Endodermal cell (in vitro differentiated cells): ENCODE measurements around the gene RHPN2. TPM values are rescaled to one million over a fixed set of nuclear protein-coding genes. Genes with fewer than 3 reads are reported as not detected.
"Not testable (repeated sequence)": the region's sequence is repeated elsewhere in the genome, so short reads cannot be mapped to it uniquely, and the experiment has no call there.

Source experiments
- DNase-seq: peaks from one replicate; pipeline ENCODE4 v3.0.0-alpha.2; 2017
- H3K27ac ChIP-seq: 2 replicates; pipeline ENCODE4 v1.5.1; 2013; ENCODE audit warnings: mild to moderate bottlenecking, low read depth, low read length, moderate library complexity
- H3K27me3 ChIP-seq: 2 replicates; pipeline ENCODE4 v1.6.1; 2013; ENCODE audit warnings: mild to moderate bottlenecking, low read length, moderate library complexity; ENCODE audit not compliant: insufficient read depth, control insufficient read depth, poor library complexity, severe bottlenecking
- H3K36me3 ChIP-seq: 2 replicates; pipeline ENCODE4 v1.7.0; 2013; ENCODE audit warnings: mild to moderate bottlenecking, low read length, moderate library complexity; ENCODE audit not compliant: control insufficient read depth, insufficient read depth
- H3K4me1 ChIP-seq: one replicate; pipeline ENCODE4 v1.7.0; 2013; ENCODE audit warnings: low read length; ENCODE audit not compliant: control insufficient read depth, insufficient read depth
- H3K4me3 ChIP-seq: 2 replicates; pipeline ENCODE4 v1.5.1; 2013; ENCODE audit warnings: mild to moderate bottlenecking, low read length, moderate library complexity
- H3K9ac ChIP-seq: 2 replicates; pipeline ENCODE4 v1.6.1; 2013; ENCODE audit warnings: mild to moderate bottlenecking, low read length, moderate library complexity; ENCODE audit not compliant: poor library complexity, severe bottlenecking; ENCODE audit errors: extremely low read depth
- H3K9me3 ChIP-seq: 2 replicates; pipeline ENCODE4 v1.6.1; 2013; ENCODE audit warnings: mild to moderate bottlenecking, low read length, moderate library complexity; ENCODE audit not compliant: control insufficient read depth
- H3K27ac Mint-ChIP-seq: 2 replicates; pipeline ENCODE4 v1.8.0; 2020; ENCODE audit warnings: mixed read lengths
- H3K27me3 Mint-ChIP-seq: 2 replicates; pipeline ENCODE4 v1.8.0; 2021; ENCODE audit warnings: mild to moderate bottlenecking, mixed read lengths; ENCODE audit not compliant: insufficient read depth
- H3K36me3 Mint-ChIP-seq: 2 replicates; pipeline ENCODE4 v1.8.0; 2020; ENCODE audit warnings: low read depth, mixed read lengths
- H3K4me1 Mint-ChIP-seq: 2 replicates; pipeline ENCODE4 v1.8.0; 2020; ENCODE audit warnings: mixed read lengths
- H3K4me3 Mint-ChIP-seq: 2 replicates; pipeline ENCODE4 v1.8.0; 2020; ENCODE audit warnings: mild to moderate bottlenecking, moderate library complexity, mixed read lengths
- H3K9me3 Mint-ChIP-seq: 2 replicates; pipeline ENCODE4 v1.8.0; 2020; ENCODE audit warnings: mild to moderate bottlenecking, mixed read lengths
- CTCF ChIP-seq: fragments of 200-600 bp; sonication (generic); conservative IDR thresholded peaks from 2 replicates; pipeline ENCODE4 v1.5.0; 2021; ENCODE audit warnings: antibody characterized with exemption, mild to moderate bottlenecking
- WGBS, 2 experiments: methylation state at CpG; one replicate each; pipeline versions ENCODE4 v1.1.5 to v1.1.7; 2013; ENCODE audit warnings: missing lambda C conversion rate in 2 of 2, mixed read lengths in 1 of 2; ENCODE audit not compliant: insufficient coverage in 1 of 2, insufficient read length in 1 of 2; 5-methylcytosine and 5-hydroxymethylcytosine counted together
- total RNA-seq, 2 donors: library from RNA; stranded (reverse); fragmentation: NEBNext Ultra II Directional in 1 of 2; extraction: Animal tissue kit (Norgen Biotek cat#: 25700) in 1 of 2; gene quantifications; 2 replicates in 1 of 2; 3 replicates in 1 of 2; pipeline ENCODE4 v1.2.1, GENCODE V29; 2021

The RHPN2 gene
- total RNA-seq, 2 donors from 2014 or later, result 52.0 to 53.2 TPM

DNA sequence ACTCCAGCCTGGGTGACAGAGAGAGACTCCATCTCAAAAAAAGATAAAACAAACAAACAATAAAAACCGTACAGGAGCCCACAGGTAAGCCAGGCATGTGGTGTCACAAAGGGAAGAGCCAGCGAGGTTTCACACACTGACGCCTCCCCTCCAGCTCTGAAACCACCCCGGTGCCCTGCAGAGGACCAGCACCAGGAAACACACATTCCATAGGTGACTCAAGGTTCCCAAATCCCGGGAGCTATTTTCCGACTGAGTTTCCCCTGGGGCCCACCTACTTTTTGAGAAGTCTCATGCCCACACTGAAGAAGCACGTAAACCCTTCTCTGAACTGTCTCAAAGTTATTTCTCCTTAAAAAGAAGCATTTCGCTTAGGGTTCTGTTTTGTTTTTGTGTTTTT is 40.3 kb downstream of the RHPN2 start:
- Mint-ChIP-seq H3K36me3 (peaks cover 58% of the 10 kb centered on the region), H3K4me3 (no peak overlapping the region), H3K4me1 (peaks cover 9% of the 10 kb centered on the region), H3K27ac (no peak overlapping the region), H3K9me3 (peaks cover 15% of the 10 kb centered on the region), H3K27me3 (no peaks in the 10 kb centered on the region)
- H3K4me3 ChIP-seq, result no peak overlapping the region
- no peak overlapping the region for H3K27ac ChIP-seq
- H3K27me3 ChIP-seq, result no peaks in the 10 kb centered on the region
- no peak overlapping the region for H3K9ac ChIP-seq
- WGBS, 2 experiments, result 92 to 94% methylated on average over 6 to 8 of the region's 8 CpGs
- peaks cover 3% of the 10 kb centered on the region for H3K4me1 ChIP-seq
- H3K9me3 ChIP-seq, result peaks cover 19% of the 10 kb centered on the region
- DNase-seq, result peak; percentile 40
- peaks cover 62% of the 10 kb centered on the region for H3K36me3 ChIP-seq
- TF ChIP-seq CTCF, result no peak

DNA sequence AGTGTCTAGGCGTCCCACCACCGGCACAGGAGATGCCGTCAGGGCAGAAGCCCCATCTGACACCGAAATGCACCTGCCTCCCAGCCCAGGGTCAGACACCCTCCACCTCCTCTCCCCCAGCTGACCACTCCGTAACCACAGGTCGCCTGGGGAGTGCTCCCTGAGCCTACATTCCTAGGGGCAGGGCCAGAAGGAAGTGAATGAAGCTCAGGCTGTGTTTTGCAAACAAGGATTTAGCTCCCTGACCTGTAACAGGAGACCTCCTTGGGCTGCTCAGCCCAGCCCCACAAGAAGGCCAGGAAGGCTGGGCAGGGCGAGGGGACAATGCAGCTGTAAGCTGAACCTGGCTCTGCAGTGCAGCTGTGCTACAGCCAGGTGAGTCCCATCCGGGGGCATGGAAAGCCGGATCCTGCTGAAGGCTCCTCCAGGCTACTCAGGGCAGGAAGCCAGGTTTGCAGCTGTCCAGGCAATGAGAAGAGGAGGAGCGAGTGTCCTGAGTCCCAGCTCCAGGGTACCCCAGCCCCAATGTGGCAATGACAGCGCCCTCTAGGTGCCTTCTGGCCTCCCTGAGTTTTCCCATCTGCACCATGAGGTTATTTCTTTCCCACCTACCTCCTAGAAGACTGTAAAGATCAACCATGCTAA is 42.1 kb downstream of the RHPN2 start:
- Mint-ChIP-seq H3K4me3 (peak overlapping the region; percentile 38), H3K36me3 (peaks cover 51% of the 10 kb centered on the region), H3K27me3 (no peaks in the 10 kb centered on the region), H3K27ac (peak overlapping the region; percentile 96), H3K4me1 (peaks cover 9% of the 10 kb centered on the region), H3K9me3 (peaks cover under 1% of the 10 kb centered on the region)
- H3K27me3 ChIP-seq, result no peaks in the 10 kb centered on the region
- no peak overlapping the region for H3K9ac ChIP-seq
- H3K36me3 ChIP-seq, result peaks cover 61% of the 10 kb centered on the region
- 36% methylated on average over 6 to 11 of the region's 11 CpGs for WGBS, 2 experiments
- TF ChIP-seq CTCF, result peak; percentile 81
- peak; percentile 93 for DNase-seq
- H3K27ac ChIP-seq, result no peak overlapping the region
- H3K4me3 ChIP-seq, result no peak overlapping the region
- H3K9me3 ChIP-seq, result peaks cover 1% of the 10 kb centered on the region
- H3K4me1 ChIP-seq, result peaks cover 3% of the 10 kb centered on the region

DNA sequence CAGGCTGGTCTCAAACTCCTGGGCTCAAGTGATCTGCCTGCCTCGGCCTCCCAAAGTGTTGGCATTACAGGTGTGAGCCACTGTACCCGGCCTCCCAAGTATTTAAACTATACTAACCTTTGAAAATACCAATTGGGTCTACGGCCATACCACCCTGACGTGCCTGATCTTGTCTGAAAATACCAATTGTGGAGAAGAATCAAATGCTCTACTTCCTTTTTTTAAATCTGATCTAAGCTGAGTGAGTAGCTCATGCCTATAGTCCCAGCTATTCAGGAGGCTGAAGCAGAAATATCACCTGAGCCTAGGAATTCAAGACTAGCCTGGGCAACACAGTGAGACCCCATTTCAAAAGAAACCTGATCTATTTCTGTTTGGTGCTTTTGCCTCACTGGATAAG is 53.8 kb downstream of the RHPN2 start:
- not testable (repeated sequence) for H3K4me1 Mint-ChIP-seq, H3K27me3 Mint-ChIP-seq, H3K27ac Mint-ChIP-seq, H3K27ac ChIP-seq, H3K27me3 ChIP-seq, H3K9ac ChIP-seq, H3K4me3 ChIP-seq, H3K9me3 ChIP-seq, DNase-seq, H3K4me3 Mint-ChIP-seq, H3K9me3 Mint-ChIP-seq, H3K4me1 ChIP-seq
- peaks cover 60% of the 10 kb centered on the region for H3K36me3 ChIP-seq
- H3K36me3 Mint-ChIP-seq, result peaks cover 58% of the 10 kb centered on the region
- 91 to 100% methylated on average over 4 of the region's 4 CpGs for WGBS, 2 experiments

DNA sequence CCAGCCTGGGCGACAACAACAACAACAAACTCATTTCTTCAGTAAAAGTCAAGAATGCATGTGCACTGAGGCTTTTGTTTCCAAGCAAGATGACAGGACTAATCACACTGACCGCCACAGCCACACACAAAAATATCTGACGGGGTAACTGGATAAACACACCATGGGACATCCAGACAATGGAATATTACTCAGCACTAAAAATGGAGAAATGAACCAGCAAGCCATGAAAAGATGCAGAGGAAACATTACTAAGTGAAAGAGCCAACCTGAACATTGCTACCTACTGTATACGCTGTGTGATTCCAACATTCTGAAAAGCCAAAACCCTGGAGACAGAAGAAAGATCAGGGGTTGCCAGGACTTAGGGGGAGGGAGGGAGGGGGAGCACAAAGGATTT is 56.0 kb downstream of the RHPN2 start:
- Mint-ChIP-seq H3K4me3 (no peak overlapping the region), H3K27ac (no peak overlapping the region), H3K9me3 (no peaks in the 10 kb centered on the region), H3K36me3 (peaks cover 58% of the 10 kb centered on the region), H3K27me3 (no peaks in the 10 kb centered on the region), H3K4me1 (peaks cover 4% of the 10 kb centered on the region)
- no peak for DNase-seq
- no peaks in the 10 kb centered on the region for H3K27me3 ChIP-seq
- peaks cover 55% of the 10 kb centered on the region for H3K36me3 ChIP-seq
- no peak overlapping the region for H3K9ac ChIP-seq
- 88 to 95% methylated on average over 3 to 4 of the region's 4 CpGs for WGBS, 2 experiments
- H3K4me3 ChIP-seq, result no peak overlapping the region
- no peaks in the 10 kb centered on the region for H3K9me3 ChIP-seq
- H3K27ac ChIP-seq, result no peak overlapping the region
- TF ChIP-seq CTCF, result no peak
- H3K4me1 ChIP-seq, result no peaks in the 10 kb centered on the region
